GM12874 (cell line): Measurements from ENCODE around the gene ADK.

Source experiments
- CTCF ChIP-seq: IDR thresholded peaks from 2 replicates; pipeline ENCODE4 v1.5.1; 2011; ENCODE audit warnings: low read depth, mild to moderate bottlenecking, control low read depth, low read length, moderate library complexity; ENCODE audit not compliant: insufficient read depth

ADK gene

GRCh38 chr10:74691164-74691563 is 540.1 kb downstream of the ADK start:
- TF ChIP-seq CTCF = no peak

GRCh38 chr10:74704629-74705357 is 553.8 kb downstream of the ADK start:
- TF ChIP-seq CTCF = no peak

- no peak for TF ChIP-seq CTCF
These were observed 554.4 kb downstream of the ADK start for GRCh38 chr10:74705358-74705980.

GRCh38 chr10:74706966-74707365 is 555.9 kb downstream of the ADK start:
- TF ChIP-seq CTCF = no peak

GRCh38 chr10:74708246-74708645 is 557.2 kb downstream of the ADK start:
- no peak for TF ChIP-seq CTCF

- no peak for TF ChIP-seq CTCF
These were observed 567.2 kb downstream of the ADK start for GRCh38 chr10:74718208-74718607.

- TF ChIP-seq CTCF = no peak
These were observed 577.2 kb downstream of the ADK start for GRCh38 chr10:74728225-74728624.
